ENCODE data around the gene STAT3.
"Not testable (repeated sequence)": the region's sequence is repeated elsewhere in the genome, so short reads cannot be mapped to it uniquely, and the experiment has no call there.

Gene STAT3

DNA sequence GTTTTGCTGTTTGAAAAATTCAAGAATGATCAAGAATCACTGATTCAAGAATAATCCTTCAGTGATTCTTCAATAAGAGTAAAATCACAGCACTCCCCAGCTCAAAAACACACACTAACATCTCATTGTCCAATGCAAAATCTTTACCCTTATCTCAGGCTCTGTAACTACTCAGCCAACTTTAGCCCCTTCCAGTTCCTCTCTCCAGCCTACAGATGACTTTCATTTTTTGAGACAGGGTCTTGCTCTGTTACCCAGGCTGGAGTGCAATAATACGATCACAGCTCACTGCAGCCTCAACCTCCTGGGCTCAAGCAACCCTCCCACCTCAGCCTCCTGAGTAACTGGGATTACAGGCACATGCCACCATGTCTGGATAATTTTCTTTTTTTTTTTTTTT, 25.0 kb downstream of the STAT3 start:
- H3K4me3 ChIP-seq (ENCODE audit: low read depth, low read length): no peak overlapping the region
- TF ChIP-seq MYC (IDR thresholded peaks at IDR 0.05; ENCODE audit: low read depth, low read length): no peak
- TF ChIP-seq POLR2A (IDR thresholded peaks at IDR 0.05; ENCODE audit: extremely low read depth, insufficient read length): no peak
- TF ChIP-seq, protein P1, sequence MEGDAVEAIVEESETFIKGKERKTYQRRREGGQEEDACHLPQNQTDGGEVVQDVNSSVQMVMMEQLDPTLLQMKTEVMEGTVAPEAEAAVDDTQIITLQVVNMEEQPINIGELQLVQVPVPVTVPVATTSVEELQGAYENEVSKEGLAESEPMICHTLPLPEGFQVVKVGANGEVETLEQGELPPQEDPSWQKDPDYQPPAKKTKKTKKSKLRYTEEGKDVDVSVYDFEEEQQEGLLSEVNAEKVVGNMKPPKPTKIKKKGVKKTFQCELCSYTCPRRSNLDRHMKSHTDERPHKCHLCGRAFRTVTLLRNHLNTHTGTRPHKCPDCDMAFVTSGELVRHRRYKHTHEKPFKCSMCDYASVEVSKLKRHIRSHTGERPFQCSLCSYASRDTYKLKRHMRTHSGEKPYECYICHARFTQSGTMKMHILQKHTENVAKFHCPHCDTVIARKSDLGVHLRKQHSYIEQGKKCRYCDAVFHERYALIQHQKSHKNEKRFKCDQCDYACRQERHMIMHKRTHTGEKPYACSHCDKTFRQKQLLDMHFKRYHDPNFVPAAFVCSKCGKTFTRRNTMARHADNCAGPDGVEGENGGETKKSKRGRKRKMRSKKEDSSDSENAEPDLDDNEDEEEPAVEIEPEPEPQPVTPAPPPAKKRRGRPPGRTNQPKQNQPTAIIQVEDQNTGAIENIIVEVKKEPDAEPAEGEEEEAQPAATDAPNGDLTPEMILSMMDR (IDR thresholded peaks at IDR 0.05; ENCODE audit: low read depth, low read length): no peak
- TF ChIP-seq, protein P2, sequence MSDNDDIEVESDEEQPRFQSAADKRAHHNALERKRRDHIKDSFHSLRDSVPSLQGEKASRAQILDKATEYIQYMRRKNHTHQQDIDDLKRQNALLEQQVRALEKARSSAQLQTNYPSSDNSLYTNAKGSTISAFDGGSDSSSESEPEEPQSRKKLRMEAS (IDR thresholded peaks at IDR 0.05; ENCODE audit: low read depth, low read length): no peak
- DNase-seq (ENCODE audit: low read depth): no peak

DNA sequence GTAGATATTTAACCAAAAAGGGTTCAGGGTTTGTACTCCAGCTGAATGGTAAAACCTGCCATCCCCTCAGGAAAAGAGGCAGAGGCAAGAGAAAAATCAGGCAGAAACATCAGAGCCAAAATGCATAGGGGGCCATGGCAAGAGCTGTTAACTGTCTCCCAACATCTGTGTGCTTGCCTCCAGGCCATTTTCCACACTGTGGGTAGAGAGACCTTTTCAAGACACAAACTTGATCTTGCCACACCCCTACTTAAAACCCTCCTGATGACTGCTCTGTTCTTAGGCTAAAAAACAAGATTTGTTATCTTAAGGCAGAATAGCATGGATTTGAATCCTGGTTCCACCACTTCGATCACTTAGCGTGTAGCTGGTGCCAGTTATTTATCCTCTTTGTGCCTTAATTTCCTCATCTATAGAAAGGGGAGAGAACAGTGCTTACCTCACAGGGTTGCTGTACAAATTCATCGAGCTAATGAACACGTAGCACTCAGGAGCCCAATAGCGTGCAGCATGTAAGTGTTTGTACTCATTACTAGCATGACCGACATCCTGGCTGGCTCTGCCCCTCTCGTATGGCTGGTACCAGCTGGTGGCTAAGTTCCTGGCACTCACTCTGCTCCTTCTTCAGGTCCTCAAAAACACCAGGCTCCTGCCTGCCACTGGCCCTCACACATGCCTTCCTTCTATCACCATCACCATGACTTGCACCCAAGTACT, 25.8 kb downstream of the STAT3 start:
- no peak for DNase-seq (ENCODE audit: low read depth)
- no peak overlapping the region for H3K4me3 ChIP-seq (ENCODE audit: low read depth, low read length)
- TF ChIP-seq, protein P1 (IDR thresholded peaks at IDR 0.05; ENCODE audit: low read depth, low read length): no peak
- TF ChIP-seq, protein P2 (IDR thresholded peaks at IDR 0.05; ENCODE audit: low read depth, low read length): no peak
- no peak for TF ChIP-seq MYC (IDR thresholded peaks at IDR 0.05; ENCODE audit: low read depth, low read length)
- TF ChIP-seq POLR2A (IDR thresholded peaks at IDR 0.05; ENCODE audit: extremely low read depth, insufficient read length): no peak

DNA sequence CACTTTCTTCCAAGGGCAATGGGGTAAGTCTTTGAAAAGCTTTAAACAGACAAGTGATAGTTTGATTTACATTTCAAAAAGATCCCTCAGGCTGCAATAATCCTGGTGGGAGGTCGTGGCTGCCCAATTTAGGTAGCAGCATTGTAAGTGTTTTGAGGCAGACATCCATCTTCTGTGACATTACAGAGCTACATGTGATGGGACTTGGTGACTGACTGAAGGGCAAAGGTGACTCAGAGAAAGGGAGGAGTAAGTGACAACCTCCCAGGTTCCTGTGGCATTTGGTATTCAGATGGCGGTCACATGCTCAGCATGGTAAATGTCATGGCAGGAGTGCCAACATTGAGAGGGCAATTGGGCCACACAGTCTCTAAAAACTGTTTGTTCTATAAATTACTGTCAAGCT, 26.5 kb downstream of the STAT3 start:
- DNase-seq (ENCODE audit: low read depth): no peak

DNA sequence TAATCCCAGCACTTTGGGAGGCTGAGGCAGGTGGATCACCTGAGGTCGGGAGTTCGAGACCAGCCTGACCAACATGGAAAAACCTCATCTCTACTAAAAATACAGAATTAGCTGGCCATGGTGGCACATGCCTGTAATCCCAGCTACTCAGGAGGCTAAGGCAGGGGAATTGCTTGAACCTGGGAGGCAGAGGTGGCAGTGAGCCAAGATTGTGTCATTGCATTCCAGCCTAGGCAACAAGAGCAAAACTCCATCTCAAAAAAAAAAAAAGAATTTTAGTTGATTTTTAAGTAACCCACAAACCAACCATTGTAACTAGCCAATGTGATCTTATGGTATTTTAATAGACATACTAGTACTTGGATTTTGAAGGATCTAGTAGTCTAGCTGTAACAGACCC, 27.9 kb downstream of the STAT3 start:
- not testable (repeated sequence) for H3K4me3 ChIP-seq (ENCODE audit: low read depth, low read length); DNase-seq (ENCODE audit: low read depth)

More for the DNA sequence above, 26.5 kb downstream of the STAT3 start:
- TF ChIP-seq POLR2A (IDR thresholded peaks at IDR 0.05; ENCODE audit: extremely low read depth, insufficient read length) (no peak), MYC (IDR thresholded peaks at IDR 0.05; ENCODE audit: low read depth, low read length) (no peak)
- TF ChIP-seq, protein P1 (IDR thresholded peaks at IDR 0.05; ENCODE audit: low read depth, low read length): no peak
- H3K4me3 ChIP-seq (ENCODE audit: low read depth, low read length): no peak overlapping the region

DNA sequence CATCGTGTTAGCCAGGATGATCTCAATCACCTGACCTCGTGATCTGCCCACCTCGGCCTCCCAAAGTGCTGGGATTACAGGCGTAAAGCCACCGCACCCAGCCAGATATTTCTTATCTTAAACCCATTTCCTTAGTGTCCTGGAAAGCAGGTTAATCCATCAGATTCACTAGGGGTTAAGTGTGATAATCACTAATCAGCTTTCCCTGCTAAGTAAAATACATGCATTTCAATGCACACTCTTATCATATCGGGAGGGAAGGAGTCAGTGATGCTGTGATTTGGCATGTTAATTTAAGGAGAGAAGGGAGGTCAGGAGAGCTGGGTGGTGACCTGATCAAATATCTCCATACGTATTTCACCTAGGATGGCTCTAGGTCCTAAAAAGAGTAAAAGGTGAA, 29.1 kb downstream of the STAT3 start:
- TF ChIP-seq POLR2A (IDR thresholded peaks at IDR 0.05; ENCODE audit: extremely low read depth, insufficient read length) (no peak), MYC (IDR thresholded peaks at IDR 0.05; ENCODE audit: low read depth, low read length) (no peak)
- TF ChIP-seq, protein P1 (IDR thresholded peaks at IDR 0.05; ENCODE audit: low read depth, low read length): no peak
- TF ChIP-seq, protein P2 (IDR thresholded peaks at IDR 0.05; ENCODE audit: low read depth, low read length): no peak
- no peak overlapping the region for H3K4me3 ChIP-seq (ENCODE audit: low read depth, low read length)
- no peak for DNase-seq (ENCODE audit: low read depth)

DNA sequence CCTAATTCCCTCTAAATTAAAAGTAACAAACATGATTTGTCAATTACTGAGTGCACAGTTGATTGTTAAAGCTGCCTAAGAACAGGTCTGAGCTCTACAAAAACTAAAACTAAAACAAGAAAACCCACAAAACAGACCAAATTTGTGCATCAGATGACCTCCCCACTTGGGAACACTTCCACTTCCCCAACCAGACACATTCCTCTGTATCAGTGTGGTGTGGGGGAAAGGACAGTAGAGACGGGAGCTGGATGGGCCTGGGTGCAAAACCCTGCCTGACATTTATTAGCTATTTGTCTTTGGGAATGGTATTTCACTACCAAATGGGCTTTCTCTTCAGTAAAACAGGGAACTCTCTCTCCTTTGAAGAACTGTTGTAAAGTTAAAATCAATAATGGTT, 29.8 kb downstream of the STAT3 start:
- DNase-seq (ENCODE audit: low read depth): no peak
- TF ChIP-seq POLR2A (IDR thresholded peaks at IDR 0.05; ENCODE audit: extremely low read depth, insufficient read length): no peak
- TF ChIP-seq MYC (IDR thresholded peaks at IDR 0.05; ENCODE audit: low read depth, low read length): no peak
- TF ChIP-seq, protein P1 (IDR thresholded peaks at IDR 0.05; ENCODE audit: low read depth, low read length): no peak
- TF ChIP-seq, protein P2 (IDR thresholded peaks at IDR 0.05; ENCODE audit: low read depth, low read length): no peak
- no peak overlapping the region for H3K4me3 ChIP-seq (ENCODE audit: low read depth, low read length)
